ENCODE results near the gene FKBP5.

GRCh38 chr6:35665573-35665972 is 23.1 kb downstream of the FKBP5 start:
- no peak for TF ChIP-seq POLR2A (IDR thresholded peaks at IDR 0.05; ENCODE audit: low read depth, low read length)
- no peak for TF ChIP-seq CTCF (conservative IDR thresholded peaks at IDR 0.05; ENCODE audit: low read depth, low read length)
- no peak for TF ChIP-seq RCOR1 (IDR thresholded peaks at IDR 0.05; ENCODE audit: insufficient replicate concordance, low read length)
- TF ChIP-seq CHD1 (IDR thresholded peaks at IDR 0.05; ENCODE audit: low read depth, low read length) = no peak
